CD1c-positive myeloid dendritic cell (primary cell): Measurements from ENCODE around the gene KLF17.

Source experiments
- DNase-seq: peaks from one replicate; pipeline ENCODE4 v3.0.0-alpha.2; 2016; ENCODE audit errors: extremely low spot score

The KLF17 gene

GRCh38 chr1:44118682-44119081 lies at the start of gene KLF17:
Gene KLF17 (plus strand): TSS chr1:44118821. CDS start chr1:44118908, 87 bp downstream.
- no peak for DNase-seq

GRCh38 chr1:44071461-44071860 lies 47.2 kb upstream of the KLF17 start:
- peak; percentile 58 for DNase-seq

DNA sequence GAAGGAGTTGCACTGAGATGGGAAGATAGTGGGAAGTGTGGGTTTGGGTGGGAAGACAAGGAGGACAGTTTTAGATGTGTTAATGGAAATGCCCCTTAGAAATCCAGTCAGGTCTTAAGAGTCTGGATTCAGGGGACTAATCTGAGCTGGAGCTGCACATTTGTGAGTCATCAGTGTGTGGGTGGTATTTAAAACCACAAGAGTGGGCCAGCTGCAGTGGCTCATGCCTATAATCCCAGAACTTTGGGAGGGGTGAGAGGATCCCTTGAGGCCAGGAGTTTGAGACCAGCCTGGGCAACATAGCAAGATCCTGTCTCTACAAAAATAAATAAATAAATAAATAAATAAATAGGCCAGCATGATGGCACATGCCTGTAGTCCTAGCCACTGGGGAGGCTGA lies 46.4 kb upstream of the KLF17 start:
- DNase-seq: peak; percentile 69

DNA sequence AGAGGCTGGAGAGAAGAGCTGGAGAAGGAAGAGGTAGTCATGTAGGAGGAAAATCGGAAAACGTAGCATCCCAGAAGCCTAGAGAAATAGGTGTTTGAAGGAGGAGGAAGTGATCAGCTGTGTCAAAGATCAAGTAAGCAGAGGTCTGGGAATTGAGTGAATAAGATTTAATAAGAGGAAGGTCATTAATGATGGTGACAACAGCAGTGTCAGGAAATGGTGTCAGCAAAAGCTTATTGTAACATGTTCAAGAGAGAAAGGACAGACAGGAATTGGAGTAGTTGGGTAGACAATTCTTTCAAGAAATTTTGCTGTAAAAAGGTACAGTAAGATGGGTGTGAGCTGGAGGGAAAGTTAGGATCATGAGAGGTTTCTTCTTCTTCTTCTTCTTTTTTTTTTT lies 45.8 kb upstream of the KLF17 start:
- DNase-seq: peak; percentile 6

DNA sequence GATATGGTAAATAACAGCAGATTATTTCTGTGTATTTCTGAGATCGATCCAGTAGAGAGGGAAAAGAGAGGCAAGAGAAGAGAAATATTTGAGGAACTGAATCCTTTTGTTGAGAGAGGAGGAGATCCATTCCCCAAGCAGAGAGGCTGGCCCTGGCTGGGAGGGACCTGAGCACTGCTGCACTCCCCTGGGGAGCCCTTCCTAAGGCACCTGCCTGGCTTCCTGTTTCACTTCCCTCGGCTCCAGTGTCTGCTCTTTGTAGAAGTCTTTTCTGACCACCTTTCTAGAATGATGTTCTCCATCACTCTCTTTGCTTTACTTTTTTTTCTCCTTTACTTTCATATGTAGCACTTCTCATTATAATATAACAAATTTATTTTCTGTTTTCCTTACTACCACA lies 45.1 kb upstream of the KLF17 start:
- DNase-seq: peak; percentile 13

GRCh38 chr1:44074415-44074814 lies 44.2 kb upstream of the KLF17 start:
- no peak for DNase-seq

GRCh38 chr1:44076066-44076465 lies 42.6 kb upstream of the KLF17 start:
- no peak for DNase-seq

- DNase-seq: no peak
Observed at GRCh38 chr1:44077421-44077820, 41.2 kb upstream of the KLF17 start.

DNA sequence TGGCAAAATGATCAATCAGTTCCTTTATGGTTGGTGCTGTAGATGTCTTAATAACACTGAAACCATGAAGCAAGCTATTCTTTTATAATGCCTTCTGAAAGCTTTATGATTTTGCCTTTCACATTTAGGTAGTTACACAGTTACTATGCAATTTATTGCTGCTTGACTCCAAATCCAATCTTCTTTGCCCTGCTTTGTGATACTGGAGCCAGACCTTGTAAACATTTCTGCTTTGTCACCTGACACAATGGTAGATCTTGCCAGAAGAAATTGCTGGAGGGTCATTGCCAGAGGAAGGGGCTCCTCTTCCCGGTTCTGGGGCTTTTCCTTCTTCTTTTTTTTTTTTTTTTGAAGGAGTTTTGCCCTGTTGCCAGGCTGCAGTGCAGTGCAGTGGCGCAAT lies 40.5 kb upstream of the KLF17 start:
- no peak for DNase-seq

- no peak for DNase-seq
Observed at GRCh38 chr1:44079566-44079965, 39.1 kb upstream of the KLF17 start.

DNA sequence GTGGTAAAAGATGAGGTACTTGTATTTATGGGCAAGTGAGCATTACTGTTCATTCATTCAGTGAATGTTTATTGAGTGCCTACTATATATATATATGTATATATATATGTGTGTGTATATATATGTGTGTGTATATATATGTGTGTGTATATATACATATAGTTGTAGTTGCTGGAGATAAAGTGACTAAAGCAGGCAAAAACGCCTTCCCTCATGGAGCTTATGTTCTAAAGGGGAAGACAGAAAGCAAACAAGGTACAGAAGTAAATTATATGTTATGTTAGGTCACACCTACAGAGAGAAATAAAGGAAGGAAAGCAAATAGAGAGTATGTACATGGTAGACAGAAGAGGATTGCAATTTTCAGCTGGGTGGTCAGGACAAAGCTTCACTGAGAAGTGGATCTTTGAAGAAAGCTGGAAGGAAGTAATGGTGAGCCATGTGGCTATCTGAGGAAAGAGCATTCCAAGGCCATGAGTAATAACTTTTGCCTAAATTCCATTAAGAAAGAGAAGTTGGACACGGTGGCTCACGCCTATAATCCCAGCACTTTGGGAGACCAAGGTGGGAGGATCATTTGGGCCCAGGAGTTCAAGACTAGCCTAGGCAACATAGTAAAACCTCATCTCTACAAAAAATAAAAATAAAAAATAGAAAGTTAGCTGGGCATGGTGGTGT lies 33.5 kb upstream of the KLF17 start:
- no peak for DNase-seq

GRCh38 chr1:44086692-44087474 lies 31.7 kb upstream of the KLF17 start:
- no peak for DNase-seq

GRCh38 chr1:44089371-44090048 lies 29.1 kb upstream of the KLF17 start:
- DNase-seq: no peak

DNA sequence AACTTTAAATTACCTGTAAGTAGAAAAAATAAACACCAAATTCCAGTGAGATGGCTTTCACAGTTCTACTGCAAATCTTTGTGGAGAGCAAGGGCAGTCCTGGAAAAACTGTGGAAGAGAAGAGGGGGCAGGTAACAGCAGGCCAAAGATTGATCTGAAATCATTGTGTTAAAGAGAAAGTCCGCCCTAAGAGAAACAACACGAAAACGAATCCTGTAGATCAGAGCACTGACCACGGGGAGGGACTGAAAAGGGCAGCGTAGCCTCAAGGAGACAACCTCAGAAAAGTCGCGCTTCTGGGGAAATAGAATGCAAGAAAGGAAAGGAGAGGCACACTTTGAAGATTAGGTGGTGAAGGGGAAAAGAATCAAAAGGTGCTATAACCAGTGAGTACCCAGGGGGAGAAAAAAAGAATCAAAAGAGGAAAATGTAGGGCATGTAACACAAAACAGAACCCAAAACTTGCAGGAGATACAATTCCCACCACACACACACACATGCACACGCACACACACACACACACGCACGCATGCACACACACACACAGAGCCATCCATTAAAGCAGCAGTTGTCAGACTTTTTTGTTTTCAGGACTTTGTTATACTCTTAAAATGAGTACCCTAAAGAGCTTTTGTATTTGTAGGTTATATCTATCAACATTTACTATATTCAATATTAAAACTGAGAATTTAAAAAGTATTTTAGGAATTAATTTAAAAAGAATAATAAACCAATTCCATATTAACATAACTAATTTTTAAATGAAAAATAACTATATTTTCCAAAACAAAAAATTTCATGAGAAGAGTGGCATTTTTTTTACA lies 28.0 kb upstream of the KLF17 start:
- DNase-seq: no peak

- DNase-seq: no peak
Observed at GRCh38 chr1:44094047-44094446, 24.6 kb upstream of the KLF17 start.

DNA sequence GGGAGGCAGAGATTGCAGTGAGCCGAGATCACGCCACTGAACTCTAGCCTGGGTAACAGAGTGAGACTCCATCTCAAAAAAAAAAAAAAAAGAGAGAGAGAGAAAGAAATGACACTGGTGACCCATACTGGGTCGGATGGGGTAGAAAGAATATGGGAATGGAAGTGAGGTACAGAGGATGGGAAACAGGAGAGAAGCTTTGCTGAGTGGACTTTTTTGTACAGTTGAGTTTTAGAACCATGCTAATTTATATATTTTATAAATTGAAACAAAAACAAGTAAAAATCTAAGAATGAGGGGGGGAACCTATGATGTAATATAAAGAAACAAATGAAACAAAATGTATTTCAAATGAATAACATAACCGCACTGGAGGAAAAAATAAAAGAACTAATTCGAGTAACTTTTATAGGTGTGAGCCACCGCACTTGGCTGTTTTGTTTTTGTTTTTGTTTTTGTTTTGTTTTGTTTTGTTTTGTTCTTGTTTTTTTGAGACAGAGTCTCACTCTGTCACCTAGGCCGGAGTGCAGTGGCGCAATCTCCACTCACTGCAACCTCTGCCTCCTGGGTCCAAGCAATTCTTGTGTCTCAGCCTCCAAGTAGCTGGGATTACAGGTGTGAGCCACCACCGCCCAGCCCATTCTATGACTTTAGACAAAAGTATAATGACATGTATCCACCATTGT lies 18.3 kb upstream of the KLF17 start:
- DNase-seq: no peak

DNA sequence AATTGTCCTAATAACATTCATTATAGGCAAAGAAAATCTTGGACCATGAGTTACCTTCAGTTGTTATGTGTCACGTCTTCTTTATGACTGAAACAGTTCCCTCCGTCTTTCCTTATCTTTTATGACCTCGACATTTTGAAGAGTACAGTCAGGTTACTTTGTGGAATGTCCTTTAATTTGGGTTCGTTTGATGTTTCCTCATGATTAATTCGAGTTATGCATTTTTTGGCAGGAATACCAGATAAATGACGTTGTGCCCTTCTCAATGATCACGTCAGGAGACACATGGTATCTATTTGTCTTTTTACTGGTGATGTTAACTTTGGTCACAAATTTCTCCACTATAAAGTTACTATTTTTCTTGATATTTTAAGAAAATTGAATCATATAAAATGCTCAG lies 17.3 kb upstream of the KLF17 start:
- DNase-seq: no peak

- DNase-seq: no peak
Observed at GRCh38 chr1:44103270-44104131, 15.1 kb upstream of the KLF17 start.

DNA sequence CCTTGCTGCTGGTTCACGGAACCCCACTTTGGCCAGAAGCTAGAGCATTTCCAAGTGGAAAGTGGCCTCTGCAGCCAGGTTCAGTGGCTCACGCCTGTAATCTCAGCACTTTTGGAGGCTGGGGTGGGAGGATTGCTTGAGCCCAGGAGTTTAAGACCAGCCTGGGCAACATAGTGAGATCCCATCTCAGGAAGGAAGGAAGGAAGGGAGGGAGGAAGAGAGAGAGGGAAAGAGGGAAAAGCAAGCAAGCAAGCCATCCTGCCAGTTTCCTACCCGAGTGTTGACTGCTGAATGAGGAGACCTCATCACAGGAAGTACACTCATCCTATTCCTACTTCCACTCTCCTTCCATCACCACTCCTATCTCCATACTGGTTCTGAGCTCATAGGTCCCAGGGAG lies 12.8 kb upstream of the KLF17 start:
- no peak for DNase-seq

DNA sequence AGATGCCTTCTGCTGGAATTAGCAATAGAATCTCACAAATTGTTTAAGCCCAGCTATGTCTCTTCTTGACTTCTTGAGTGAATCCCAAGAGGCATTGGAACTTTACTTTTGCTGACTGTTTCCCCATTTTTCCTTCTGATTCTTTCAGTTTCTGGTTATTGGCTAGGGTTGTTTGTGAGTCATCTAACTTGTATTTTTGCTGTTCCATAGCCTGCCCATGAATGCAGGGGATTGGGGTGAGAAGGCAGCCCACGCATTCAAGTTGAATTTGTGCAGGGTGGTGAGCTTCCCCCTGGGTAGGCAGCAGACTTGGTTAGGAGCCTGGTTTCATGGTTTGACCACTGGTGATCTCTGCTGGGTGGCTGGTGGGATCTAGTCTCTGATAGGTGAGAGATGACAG lies 10.4 kb upstream of the KLF17 start:
- DNase-seq: no peak
